ENCODE data around the gene UBE2G2. TPM values are rescaled to one million over a fixed set of nuclear protein-coding genes. Genes with fewer than 3 reads are reported as not detected.

The UBE2G2 gene
- total and polyA plus RNA-seq, 2 donors (not counting 3 experiments of a cell fraction or from before 2014, with no cell fraction given), result 95.0 to 114 TPM

- TF ChIP-seq JUN (IDR thresholded peaks at IDR 0.05; ENCODE audit: borderline replicate concordance, insufficient read depth, insufficient read length, low read depth), result no peak
- TF ChIP-seq, protein P1, sequence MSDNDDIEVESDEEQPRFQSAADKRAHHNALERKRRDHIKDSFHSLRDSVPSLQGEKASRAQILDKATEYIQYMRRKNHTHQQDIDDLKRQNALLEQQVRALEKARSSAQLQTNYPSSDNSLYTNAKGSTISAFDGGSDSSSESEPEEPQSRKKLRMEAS (IDR thresholded peaks at IDR 0.05; ENCODE audit: insufficient read depth, insufficient read length), result no peak
- no peak for TF ChIP-seq GATA2 (IDR thresholded peaks at IDR 0.05; ENCODE audit: insufficient read depth, insufficient read length, low read depth, low read length)
- TF ChIP-seq POLR2A (IDR thresholded peaks at IDR 0.05; ENCODE audit: low read depth, low read length), result no peak
- TF ChIP-seq POLR2AphosphoS5 (IDR thresholded peaks at IDR 0.05; ENCODE audit: insufficient read depth, low read depth, low read length), result no peak
- TF ChIP-seq FOS (IDR thresholded peaks at IDR 0.05; ENCODE audit: borderline replicate concordance, insufficient read depth, low read length), result no peak
- TF ChIP-seq, protein P2, sequence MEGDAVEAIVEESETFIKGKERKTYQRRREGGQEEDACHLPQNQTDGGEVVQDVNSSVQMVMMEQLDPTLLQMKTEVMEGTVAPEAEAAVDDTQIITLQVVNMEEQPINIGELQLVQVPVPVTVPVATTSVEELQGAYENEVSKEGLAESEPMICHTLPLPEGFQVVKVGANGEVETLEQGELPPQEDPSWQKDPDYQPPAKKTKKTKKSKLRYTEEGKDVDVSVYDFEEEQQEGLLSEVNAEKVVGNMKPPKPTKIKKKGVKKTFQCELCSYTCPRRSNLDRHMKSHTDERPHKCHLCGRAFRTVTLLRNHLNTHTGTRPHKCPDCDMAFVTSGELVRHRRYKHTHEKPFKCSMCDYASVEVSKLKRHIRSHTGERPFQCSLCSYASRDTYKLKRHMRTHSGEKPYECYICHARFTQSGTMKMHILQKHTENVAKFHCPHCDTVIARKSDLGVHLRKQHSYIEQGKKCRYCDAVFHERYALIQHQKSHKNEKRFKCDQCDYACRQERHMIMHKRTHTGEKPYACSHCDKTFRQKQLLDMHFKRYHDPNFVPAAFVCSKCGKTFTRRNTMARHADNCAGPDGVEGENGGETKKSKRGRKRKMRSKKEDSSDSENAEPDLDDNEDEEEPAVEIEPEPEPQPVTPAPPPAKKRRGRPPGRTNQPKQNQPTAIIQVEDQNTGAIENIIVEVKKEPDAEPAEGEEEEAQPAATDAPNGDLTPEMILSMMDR (IDR thresholded peaks at IDR 0.05; ENCODE audit: extremely low read depth in 1 of 2, insufficient read depth in 1 of 2, low read depth in 1 of 2, low read length in 2 of 2), result no peak
- TF ChIP-seq EZH2 (IDR thresholded peaks at IDR 0.05; ENCODE audit: borderline replicate concordance, low read depth, low read length, severe bottlenecking), result no peak
- TF ChIP-seq MYC (IDR thresholded peaks at IDR 0.05; ENCODE audit: low read depth, low read length), result no peak
- Histone ChIP-seq H3K79me2 (ENCODE audit: control insufficient read depth, insufficient read depth, low read length) (no peaks in the 10 kb centered on the region), H4K20me1 (replicated peaks; ENCODE audit: control insufficient read depth, extremely low read depth, insufficient read depth, low read length) (no peaks in the 10 kb centered on the region), H3K4me2 (ENCODE audit: insufficient read depth, low read length) (no peak overlapping the region), H3K27me3 (ENCODE audit: control insufficient read depth in 2 of 2, insufficient read depth in 2 of 2, low read length in 2 of 2) (peaks cover 42 to 76% of the 10 kb centered on the region in 2 experiments), H3K36me3 (ENCODE audit: control insufficient read depth in 2 of 2, extremely low read depth in 1 of 2, insufficient read depth in 2 of 2, low read length in 2 of 2) (no peaks in the 10 kb centered on the region), H3K4me3 (replicated peaks in 1 of 3; ENCODE audit: insufficient read depth in 1 of 3, low read depth in 1 of 3, low read length in 3 of 3) (no peak overlapping the region), H3K9me3 (replicated peaks; ENCODE audit: control insufficient read depth, insufficient read depth, low read length) (no peaks in the 10 kb centered on the region), H3K27ac (ENCODE audit: insufficient read depth, low read depth, low read length) (no peak overlapping the region), H3K4me1 (ENCODE audit: control insufficient read depth, extremely low read depth, insufficient read depth, low read length) (no peaks in the 10 kb centered on the region), H3K9ac (replicated peaks; ENCODE audit: extremely low read depth, insufficient read depth, low read length) (no peak overlapping the region), H3K9me1 (replicated peaks; ENCODE audit: control insufficient read depth, extremely low read depth, insufficient read depth, low read length) (no peaks in the 10 kb centered on the region), H2AFZ (ENCODE audit: low read depth, low read length) (no peak overlapping the region)
- no peak for FAIRE-seq
- intact Hi-C loops (cut with micrococcal nuclease), result no loop called here
- no TSS peak for BruUV-seq (replicated peaks)
- DNase-seq (ENCODE audit: low read depth, low spot score), result no peak
- POLR2A ChIA-PET, result no interaction called here
- CTCF ChIA-PET, result interaction anchor here (1.2 kb wide), 1 partner anchor 23 kb away, joined by 4 read pairs; no protein-coding TSS in a partner anchor
- dilution Hi-C loops (cut with MboI; ENCODE audit: extremely low pct_ligation_motif_present, low sequenced_read_pairs), result no loop called here
Observed at GRCh38 chr21:44720170-44720569, 81.5 kb downstream of the UBE2G2 start.

Other genes with a start within 250 kb of the UBE2G2 start
- not detected in 2 replicates for gene KRTAP10-3, start 243.0 kb downstream of the UBE2G2 start, total RNA-seq
- gene KRTAP10-3, start 243.0 kb downstream of the UBE2G2 start, polyA plus RNA-seq, result not detected in 2 replicates
- not detected in 2 replicates for gene KRTAP10-4, start 228.1 kb downstream of the UBE2G2 start, total RNA-seq
- not detected in 2 replicates for gene KRTAP10-4, start 228.1 kb downstream of the UBE2G2 start, polyA plus RNA-seq
- not detected in 2 replicates for gene KRTAP10-5, start 221.2 kb downstream of the UBE2G2 start, total RNA-seq
- gene KRTAP10-5, start 221.2 kb downstream of the UBE2G2 start, polyA plus RNA-seq, result not detected in 2 replicates
- gene KRTAP10-6, start 209.3 kb downstream of the UBE2G2 start, total RNA-seq, result not detected in 2 replicates
- gene KRTAP10-6, start 209.3 kb downstream of the UBE2G2 start, polyA plus RNA-seq, result not detected in 2 replicates
- not detected in 2 replicates for gene KRTAP10-7, start 201.2 kb downstream of the UBE2G2 start, total RNA-seq
- gene KRTAP10-7, start 201.2 kb downstream of the UBE2G2 start, polyA plus RNA-seq, result not detected in 2 replicates
- not detected in 2 replicates for gene KRTAP10-8, start 189.7 kb downstream of the UBE2G2 start, total RNA-seq
- not detected in 2 replicates for gene KRTAP10-8, start 189.7 kb downstream of the UBE2G2 start, polyA plus RNA-seq
- not detected in 2 replicates for gene KRTAP10-9, start 174.7 kb downstream of the UBE2G2 start, total RNA-seq
- gene KRTAP10-9, start 174.7 kb downstream of the UBE2G2 start, polyA plus RNA-seq, result not detected in 2 replicates
- gene KRTAP10-10, start 164.5 kb downstream of the UBE2G2 start, total RNA-seq, result not detected in 2 replicates
- not detected in 2 replicates for gene KRTAP10-10, start 164.5 kb downstream of the UBE2G2 start, polyA plus RNA-seq
- gene KRTAP10-11, start 155.4 kb downstream of the UBE2G2 start, total RNA-seq, result not detected in 2 replicates
- gene KRTAP10-11, start 155.4 kb downstream of the UBE2G2 start, polyA plus RNA-seq, result not detected in 2 replicates
- gene KRTAP12-4, start 147.2 kb downstream of the UBE2G2 start, total RNA-seq, result not detected in 2 replicates
- not detected in 2 replicates for gene KRTAP12-4, start 147.2 kb downstream of the UBE2G2 start, polyA plus RNA-seq
- gene KRTAP12-3, start 143.9 kb downstream of the UBE2G2 start, total RNA-seq, result not detected in 2 replicates
- not detected in 2 replicates for gene KRTAP12-3, start 143.9 kb downstream of the UBE2G2 start, polyA plus RNA-seq
- gene KRTAP12-2, start 134.9 kb downstream of the UBE2G2 start, total RNA-seq, result not detected in 2 replicates
- not detected in 2 replicates for gene KRTAP12-2, start 134.9 kb downstream of the UBE2G2 start, polyA plus RNA-seq
- gene KRTAP12-1, start 119.7 kb downstream of the UBE2G2 start, total RNA-seq, result not detected in 2 replicates
- gene KRTAP12-1, start 119.7 kb downstream of the UBE2G2 start, polyA plus RNA-seq, result not detected in 2 replicates
- not detected in 2 replicates for gene KRTAP10-12, start 104.6 kb downstream of the UBE2G2 start, total RNA-seq
- not detected in 2 replicates for gene KRTAP10-12, start 104.6 kb downstream of the UBE2G2 start, polyA plus RNA-seq
- gene TSPEAR, start 90.2 kb downstream of the UBE2G2 start, total RNA-seq, result not detected in 2 replicates
- 0.01 TPM in 1 of 2 replicates, not detected in the other for gene TSPEAR, start 90.2 kb downstream of the UBE2G2 start, polyA plus RNA-seq
- 99.7 and 102 TPM in 2 replicates for gene SUMO3, start 16.2 kb upstream of the UBE2G2 start, total RNA-seq
- gene SUMO3, start 16.2 kb upstream of the UBE2G2 start, polyA plus RNA-seq, result 109 and 123 TPM in 2 replicates
- gene PTTG1IP, start 71.9 kb upstream of the UBE2G2 start, total RNA-seq, result 406 and 415 TPM in 2 replicates
- 313 and 342 TPM in 2 replicates for gene PTTG1IP, start 71.9 kb upstream of the UBE2G2 start, polyA plus RNA-seq
- gene ITGB2, start 119.1 kb upstream of the UBE2G2 start, total RNA-seq, result 0.65 and 0.91 TPM in 2 replicates
- gene ITGB2, start 119.1 kb upstream of the UBE2G2 start, polyA plus RNA-seq, result 0.39 and 0.59 TPM in 2 replicates
- gene SLX9, start 138.2 kb upstream of the UBE2G2 start, total RNA-seq, result 46.4 and 50.6 TPM in 2 replicates
- 27.0 and 27.7 TPM in 2 replicates for gene SLX9, start 138.2 kb upstream of the UBE2G2 start, polyA plus RNA-seq